Measurements from ENCODE around the gene EPB41L4A. TPM values are rescaled to one million over a fixed set of nuclear protein-coding genes. Genes with fewer than 3 reads are reported as not detected.
A peak's percentile ranks its signal among the peaks of the same experiment; 100 is the strongest.

EPB41L4A gene
- total RNA-seq, 2 experiments from 2014 or later, result 2.3 to 3.3 TPM

- no peak for DNase-seq
- peaks cover 2% of the 10 kb centered on the region for H3K27me3 Mint-ChIP-seq
- POLR2A ChIA-PET, result no interaction called here
- no peak overlapping the region for H3K27ac Mint-ChIP-seq
- no peaks in the 10 kb centered on the region for H3K36me3 Mint-ChIP-seq (ENCODE audit: low read depth)
- H3K4me1 Mint-ChIP-seq, result no peaks in the 10 kb centered on the region
- CTCF ChIA-PET, result no interaction called here
- no peaks in the 10 kb centered on the region for H3K9me3 Mint-ChIP-seq
- no peak overlapping the region for H3K4me3 Mint-ChIP-seq
These were observed 76.7 kb downstream of the EPB41L4A start for GRCh38 chr5:112342389-112342788.

GRCh38 chr5:112339761-112340160 is 79.3 kb downstream of the EPB41L4A start:
- H3K27ac Mint-ChIP-seq, result no peak overlapping the region
- no peaks in the 10 kb centered on the region for H3K36me3 Mint-ChIP-seq (ENCODE audit: low read depth)
- ChIA-PET CTCF (no interaction called here), POLR2A (no interaction called here)
- no peaks in the 10 kb centered on the region for H3K9me3 Mint-ChIP-seq
- no peaks in the 10 kb centered on the region for H3K4me1 Mint-ChIP-seq
- no peak for DNase-seq
- no peak overlapping the region for H3K4me3 Mint-ChIP-seq
- peaks cover 2% of the 10 kb centered on the region for H3K27me3 Mint-ChIP-seq

- Mint-ChIP-seq H3K27me3 (no peaks in the 10 kb centered on the region), H3K27ac (no peak overlapping the region), H3K4me1 (no peaks in the 10 kb centered on the region), H3K36me3 (ENCODE audit: low read depth) (no peaks in the 10 kb centered on the region), H3K9me3 (no peaks in the 10 kb centered on the region), H3K4me3 (no peak overlapping the region)
- POLR2A ChIA-PET, result no interaction called here
- no peak for DNase-seq
- CTCF ChIA-PET, result no interaction called here
These were observed 80.3 kb downstream of the EPB41L4A start for GRCh38 chr5:112338681-112339337.

GRCh38 chr5:112333331-112333781 is 85.7 kb downstream of the EPB41L4A start:
- POLR2A ChIA-PET, result no interaction called here
- H3K27ac Mint-ChIP-seq, result no peak overlapping the region

GRCh38 chr5:112331892-112332291 is 87.2 kb downstream of the EPB41L4A start:
- Mint-ChIP-seq H3K4me3 (no peak overlapping the region), H3K9me3 (no peaks in the 10 kb centered on the region), H3K27ac (no peak overlapping the region), H3K4me1 (peaks cover 7% of the 10 kb centered on the region), H3K36me3 (ENCODE audit: low read depth) (no peaks in the 10 kb centered on the region), H3K27me3 (peaks cover 6% of the 10 kb centered on the region)
- ChIA-PET CTCF (no interaction called here), POLR2A (no interaction called here)
- no peak for DNase-seq

More at GRCh38 chr5:112333331-112333781, 85.7 kb downstream of the EPB41L4A start:
- H3K4me1 Mint-ChIP-seq, result peaks cover 7% of the 10 kb centered on the region
- H3K9me3 Mint-ChIP-seq, result no peaks in the 10 kb centered on the region
- no peak overlapping the region for H3K4me3 Mint-ChIP-seq
- no peaks in the 10 kb centered on the region for H3K36me3 Mint-ChIP-seq (ENCODE audit: low read depth)
- DNase-seq, result no peak
- H3K27me3 Mint-ChIP-seq, result peaks cover 6% of the 10 kb centered on the region
- CTCF ChIA-PET, result no interaction called here

GRCh38 chr5:112329419-112330090 is 89.5 kb downstream of the EPB41L4A start:
- ChIA-PET POLR2A (no interaction called here), CTCF (no interaction called here)
- peak; percentile 18 for DNase-seq
- Mint-ChIP-seq H3K36me3 (ENCODE audit: low read depth) (no peaks in the 10 kb centered on the region), H3K27me3 (peaks cover 10% of the 10 kb centered on the region), H3K27ac (no peak overlapping the region), H3K4me3 (no peak overlapping the region), H3K9me3 (no peaks in the 10 kb centered on the region), H3K4me1 (peaks cover 7% of the 10 kb centered on the region)

GRCh38 chr5:112323166-112323565 is 95.9 kb downstream of the EPB41L4A start:
- Mint-ChIP-seq H3K9me3 (no peaks in the 10 kb centered on the region), H3K27me3 (peaks cover 12% of the 10 kb centered on the region), H3K27ac (no peak overlapping the region), H3K4me3 (no peak overlapping the region), H3K36me3 (ENCODE audit: low read depth) (no peaks in the 10 kb centered on the region), H3K4me1 (no peaks in the 10 kb centered on the region)
- no peak for DNase-seq
- ChIA-PET CTCF (no interaction called here), POLR2A (no interaction called here)

- peaks cover 8% of the 10 kb centered on the region for H3K27me3 Mint-ChIP-seq
- POLR2A ChIA-PET, result no interaction called here
These were observed 98.7 kb downstream of the EPB41L4A start for GRCh38 chr5:112320408-112320807.

GRCh38 chr5:112318346-112318745 is 100.7 kb downstream of the EPB41L4A start:
- Mint-ChIP-seq H3K27ac (no peak overlapping the region), H3K9me3 (no peaks in the 10 kb centered on the region), H3K36me3 (ENCODE audit: low read depth) (no peaks in the 10 kb centered on the region), H3K4me3 (no peak overlapping the region), H3K27me3 (peaks cover 9% of the 10 kb centered on the region), H3K4me1 (no peaks in the 10 kb centered on the region)
- ChIA-PET CTCF (no interaction called here), POLR2A (no interaction called here)
- DNase-seq, result no peak

More at GRCh38 chr5:112320408-112320807, 98.7 kb downstream of the EPB41L4A start:
- no peaks in the 10 kb centered on the region for H3K9me3 Mint-ChIP-seq
- H3K36me3 Mint-ChIP-seq (ENCODE audit: low read depth), result no peaks in the 10 kb centered on the region
- CTCF ChIA-PET, result no interaction called here
- no peak overlapping the region for H3K27ac Mint-ChIP-seq
- DNase-seq, result no peak
- no peaks in the 10 kb centered on the region for H3K4me1 Mint-ChIP-seq
- H3K4me3 Mint-ChIP-seq, result no peak overlapping the region

GRCh38 chr5:112317866-112318265 is 101.2 kb downstream of the EPB41L4A start:
- POLR2A ChIA-PET, result no interaction called here
- CTCF ChIA-PET, result no interaction called here
- Mint-ChIP-seq H3K9me3 (no peaks in the 10 kb centered on the region), H3K36me3 (ENCODE audit: low read depth) (no peaks in the 10 kb centered on the region), H3K27me3 (peaks cover 11% of the 10 kb centered on the region), H3K27ac (no peak overlapping the region), H3K4me1 (no peaks in the 10 kb centered on the region), H3K4me3 (no peak overlapping the region)
- DNase-seq, result no peak

GRCh38 chr5:112316731-112317130 is 102.3 kb downstream of the EPB41L4A start:
- CTCF ChIA-PET, result interaction anchor here (0.5 kb wide), 1 partner anchor 493 kb away, joined by 3 read pairs; no protein-coding TSS in a partner anchor
- no peak overlapping the region for H3K27ac Mint-ChIP-seq
- POLR2A ChIA-PET, result no interaction called here
- no peak for DNase-seq
- no peaks in the 10 kb centered on the region for H3K36me3 Mint-ChIP-seq (ENCODE audit: low read depth)
- H3K27me3 Mint-ChIP-seq, result peaks cover 11% of the 10 kb centered on the region
- H3K9me3 Mint-ChIP-seq, result no peaks in the 10 kb centered on the region
- no peak overlapping the region for H3K4me3 Mint-ChIP-seq
- no peaks in the 10 kb centered on the region for H3K4me1 Mint-ChIP-seq

GRCh38 chr5:112316006-112316405 is 103.1 kb downstream of the EPB41L4A start:
- H3K27me3 Mint-ChIP-seq, result peaks cover 11% of the 10 kb centered on the region
- no peak overlapping the region for H3K27ac Mint-ChIP-seq
- no peak overlapping the region for H3K4me3 Mint-ChIP-seq
- no peaks in the 10 kb centered on the region for H3K36me3 Mint-ChIP-seq (ENCODE audit: low read depth)
- H3K4me1 Mint-ChIP-seq, result no peaks in the 10 kb centered on the region
- ChIA-PET CTCF (interaction anchor here (0.6 kb wide), 1 partner anchor 47 kb away, joined by 3 read pairs; no protein-coding TSS in a partner anchor), POLR2A (no interaction called here)
- no peak for DNase-seq
- no peaks in the 10 kb centered on the region for H3K9me3 Mint-ChIP-seq

GRCh38 chr5:112312295-112313275 is 106.5 kb downstream of the EPB41L4A start:
- DNase-seq, result no peak
- Mint-ChIP-seq H3K4me1 (no peaks in the 10 kb centered on the region), H3K27me3 (peaks cover 6% of the 10 kb centered on the region), H3K9me3 (no peaks in the 10 kb centered on the region), H3K27ac (no peak overlapping the region), H3K4me3 (no peak overlapping the region), H3K36me3 (ENCODE audit: low read depth) (no peaks in the 10 kb centered on the region)
- POLR2A ChIA-PET, result no interaction called here
- CTCF ChIA-PET, result no interaction called here

Measured in activated CD4-positive, alpha-beta memory T cell treated with anti-CD3 and anti-CD28 coated beads, Interleukin-2, amount 10 ng/mL, durations not matched to agents 7 days and 5 days (primary cell).